CD14-positive monocyte (primary cell): Measurements from ENCODE around the gene DENND2D. TPM values are rescaled to one million over a fixed set of nuclear protein-coding genes. Genes with fewer than 3 reads are reported as not detected.

ENCODE experiments used
- DNase-seq, 3 donors: peaks; one replicate each; pipeline ENCODE4 v3.0.0-alpha.2; 2011 to 2022
- H2AFZ ChIP-seq: 2 replicates; pipeline ENCODE4 v1.6.0; 2012; ENCODE audit warnings: mild to moderate bottlenecking, low read depth, low read length, inconsistent platforms; ENCODE audit not compliant: insufficient read depth, poor library complexity, severe bottlenecking
- H3K27ac ChIP-seq, 2 donors: 1 replicate in 1 of 2; 2 replicates in 1 of 2; pipeline ENCODE4 v1.5.1; 2012 to 2013; ENCODE audit warnings: low read length in 2 of 2, control low read depth in 1 of 2, inconsistent platforms in 1 of 2, low read depth in 1 of 2, mild to moderate bottlenecking in 1 of 2
- H3K27me3 ChIP-seq, 2 donors: one replicate each; pipeline versions ENCODE4 v1.6.0 to v1.6.1; 2011 to 2013; ENCODE audit warnings: low read length in 2 of 2; ENCODE audit not compliant: control insufficient read depth in 2 of 2, insufficient read depth in 2 of 2
- H3K36me3 ChIP-seq, 2 donors: replicated peaks in 1 of 2; 1 replicate in 1 of 2; 2 replicates in 1 of 2; pipeline versions ENCODE4 v1.5.1 to v1.6.1; 2012 to 2013; ENCODE audit warnings: low read length in 2 of 2, control low read depth in 1 of 2, inconsistent platforms in 1 of 2, mild to moderate bottlenecking in 1 of 2; ENCODE audit not compliant: insufficient read depth in 2 of 2, control insufficient read depth in 1 of 2
- H3K4me1 ChIP-seq, 2 donors: 1 replicate in 1 of 2; 2 replicates in 1 of 2; pipeline versions ENCODE4 v1.5.1 to v1.6.1; 2012 to 2013; ENCODE audit warnings: low read length in 2 of 2, control low read depth in 1 of 2, inconsistent platforms in 1 of 2, mild to moderate bottlenecking in 1 of 2, moderate library complexity in 1 of 2; ENCODE audit not compliant: insufficient read depth in 2 of 2, control insufficient read depth in 1 of 2
- H3K4me2 ChIP-seq: replicated peaks from 2 replicates; pipeline ENCODE3; 2012; ENCODE audit warnings: low read length, moderate library complexity, mild to moderate bottlenecking; ENCODE audit not compliant: poor library complexity, severe bottlenecking; ENCODE audit errors: extremely low read depth
- H3K4me3 ChIP-seq, 3 experiments: fragments of 200-600 bp in 1 of 3; sonication (generic) in 1 of 3; replicated peaks in 1 of 3; 1 replicate in 2 of 3; 2 replicates in 1 of 3; pipeline ENCODE4 v1.5.1; 2011 to 2013; ENCODE audit warnings: low read length in 3 of 3, mild to moderate bottlenecking in 3 of 3, control low read depth in 2 of 3, low read depth in 2 of 3, inconsistent platforms in 1 of 3, moderate library complexity in 1 of 3
- H3K79me2 ChIP-seq: 2 replicates; pipeline ENCODE4 v1.6.0; 2012; ENCODE audit warnings: mild to moderate bottlenecking, control low read depth, inconsistent platforms, low read length, moderate library complexity; ENCODE audit not compliant: insufficient read depth
- H3K9ac ChIP-seq: 2 replicates; pipeline ENCODE4 v1.6.0; 2017; ENCODE audit warnings: low read length, mild to moderate bottlenecking; ENCODE audit not compliant: insufficient read depth, poor library complexity, severe bottlenecking
- H3K9me3 ChIP-seq, 2 donors: replicated peaks in 1 of 2; 1 replicate in 1 of 2; 2 replicates in 1 of 2; pipeline versions ENCODE4 v1.5.1 to v1.6.1; 2012 to 2013; ENCODE audit warnings: low read length in 2 of 2, control low read depth in 1 of 2; ENCODE audit not compliant: control insufficient read depth in 1 of 2, insufficient read depth in 1 of 2
- H4K20me1 ChIP-seq: 2 replicates; pipeline ENCODE4 v1.6.0; 2012; ENCODE audit warnings: mild to moderate bottlenecking, low read length, control low read depth, moderate library complexity; ENCODE audit not compliant: insufficient read depth
- H3K27ac Mint-ChIP-seq, 7 donors: one replicate each; pipeline ENCODE4 v1.8.0; 2020; ENCODE audit warnings: mild to moderate bottlenecking in 7 of 7, mixed read lengths in 7 of 7, moderate library complexity in 6 of 7, inconsistent platforms in 2 of 7
- H3K27me3 Mint-ChIP-seq, 3 donors: one replicate each; pipeline ENCODE4 v1.8.0; 2021 to 2022; ENCODE audit warnings: low read depth in 3 of 3, mild to moderate bottlenecking in 3 of 3, mixed read lengths in 3 of 3, moderate library complexity in 3 of 3, inconsistent platforms in 1 of 3
- H3K36me3 Mint-ChIP-seq, 2 donors: one replicate each; pipeline ENCODE4 v1.8.0; 2020; ENCODE audit warnings: mixed read lengths in 2 of 2, inconsistent platforms in 1 of 2, mild to moderate bottlenecking in 1 of 2
- H3K4me1 Mint-ChIP-seq: one replicate; pipeline ENCODE4 v1.8.0; 2020; ENCODE audit warnings: mild to moderate bottlenecking, mixed read lengths
- H3K4me3 Mint-ChIP-seq, 2 donors: one replicate each; pipeline ENCODE4 v1.8.0; 2020; ENCODE audit warnings: mild to moderate bottlenecking in 2 of 2, mixed read lengths in 2 of 2, moderate library complexity in 1 of 2
- H3K9me3 Mint-ChIP-seq, 7 donors: one replicate each; pipeline ENCODE4 v1.8.0; 2020 to 2022; ENCODE audit warnings: mixed read lengths in 7 of 7, mild to moderate bottlenecking in 6 of 7, moderate library complexity in 6 of 7, inconsistent platforms in 2 of 7
- WGBS: methylation state at CpG from one replicate; pipeline ENCODE4 v1.1.5; 2013; ENCODE audit warnings: missing lambda C conversion rate; ENCODE audit not compliant: insufficient coverage; 5-methylcytosine and 5-hydroxymethylcytosine counted together
- intact Hi-C, 2 donors: fragments of 100-400 bp; cut with micrococcal nuclease; formaldehyde crosslinking; loops; one replicate each; pipeline versions ENCODE4 v1.15.0 to v1.15.1; 2023
- polyA plus RNA-seq, 3 donors: library from polyadenylated mRNA; depleted of rRNA in 1 of 3; unstranded in 2 of 3; stranded (reverse) in 1 of 3; fragments of 300-500 nt in 2 of 3; fragments of >200 nt in 1 of 3; fragmentation: Illumina TruSeq in 2 of 3; gene quantifications; 1 replicate in 2 of 3; 2 replicates in 1 of 3; pipeline ENCODE4 v1.2.3, GENCODE V29; 2012 to 2021
- TF ChIP-seq, protein P1 (sequence below): fragments of 200-600 bp; IDR thresholded peaks from one replicate; pipeline ENCODE4 v1.8.0; 2022; ENCODE audit warnings: antibody characterized with exemption, mild to moderate bottlenecking

Gene DENND2D
- polyA plus RNA-seq, 3 donors: 19.1 to 24.0 (median 22.4) TPM

GRCh38 chr1:111172463-111172862 lies 28.0 kb downstream of the DENND2D start:
- Mint-ChIP-seq H3K27ac (peak overlapping the region in 2 of 7 donors; percentile 43 to 62), H3K36me3 (peaks cover 77 to 81% of the 10 kb centered on the region in 2 donors), H3K27me3 (no peaks in the 10 kb centered on the region), H3K9me3 (peaks cover 0 to 2% (median 0%) of the 10 kb centered on the region in 7 donors), H3K4me1 (no peaks in the 10 kb centered on the region), H3K4me3 (no peak overlapping the region)
- Histone ChIP-seq H4K20me1 (peaks cover 48% of the 10 kb centered on the region), H3K4me3 (no peak overlapping the region), H3K4me2 (no peak overlapping the region), H3K27ac (no peak overlapping the region), H3K36me3 (peaks cover 92 to 99% of the 10 kb centered on the region in 2 donors), H3K27me3 (no peaks in the 10 kb centered on the region), H3K9ac (no peak overlapping the region), H3K9me3 (no peaks in the 10 kb centered on the region), H3K79me2 (peaks cover 12% of the 10 kb centered on the region), H3K4me1 (no peaks in the 10 kb centered on the region), H2AFZ (no peak overlapping the region)
- no peak for DNase-seq
- TF ChIP-seq, protein P1, sequence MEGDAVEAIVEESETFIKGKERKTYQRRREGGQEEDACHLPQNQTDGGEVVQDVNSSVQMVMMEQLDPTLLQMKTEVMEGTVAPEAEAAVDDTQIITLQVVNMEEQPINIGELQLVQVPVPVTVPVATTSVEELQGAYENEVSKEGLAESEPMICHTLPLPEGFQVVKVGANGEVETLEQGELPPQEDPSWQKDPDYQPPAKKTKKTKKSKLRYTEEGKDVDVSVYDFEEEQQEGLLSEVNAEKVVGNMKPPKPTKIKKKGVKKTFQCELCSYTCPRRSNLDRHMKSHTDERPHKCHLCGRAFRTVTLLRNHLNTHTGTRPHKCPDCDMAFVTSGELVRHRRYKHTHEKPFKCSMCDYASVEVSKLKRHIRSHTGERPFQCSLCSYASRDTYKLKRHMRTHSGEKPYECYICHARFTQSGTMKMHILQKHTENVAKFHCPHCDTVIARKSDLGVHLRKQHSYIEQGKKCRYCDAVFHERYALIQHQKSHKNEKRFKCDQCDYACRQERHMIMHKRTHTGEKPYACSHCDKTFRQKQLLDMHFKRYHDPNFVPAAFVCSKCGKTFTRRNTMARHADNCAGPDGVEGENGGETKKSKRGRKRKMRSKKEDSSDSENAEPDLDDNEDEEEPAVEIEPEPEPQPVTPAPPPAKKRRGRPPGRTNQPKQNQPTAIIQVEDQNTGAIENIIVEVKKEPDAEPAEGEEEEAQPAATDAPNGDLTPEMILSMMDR: no peak
- intact Hi-C loops: no loop called here

GRCh38 chr1:111164151-111164550 lies 36.3 kb downstream of the DENND2D start:
- no peaks in the 10 kb centered on the region for H3K9me3 ChIP-seq
- H3K27me3 Mint-ChIP-seq: no peaks in the 10 kb centered on the region
- intact Hi-C loops: no loop called here
- peaks cover 72% of the 10 kb centered on the region for H4K20me1 ChIP-seq
- H3K27ac Mint-ChIP-seq: peak overlapping the region in 3 of 7 donors; percentile 25 to 61 (median 44)
- no peak for DNase-seq
- H3K4me1 Mint-ChIP-seq: no peaks in the 10 kb centered on the region
- peaks cover 0 to 2% (median 0%) of the 10 kb centered on the region in 7 donors for H3K9me3 Mint-ChIP-seq
- H2AFZ ChIP-seq: no peak overlapping the region
- no peaks in the 10 kb centered on the region for H3K4me1 ChIP-seq
- peaks cover 81 to 97% of the 10 kb centered on the region in 2 donors for H3K36me3 ChIP-seq
- H3K27ac ChIP-seq: no peak overlapping the region
- H3K4me3 ChIP-seq: no peak overlapping the region
- TF ChIP-seq, protein P1: no peak
- no peak overlapping the region for H3K9ac ChIP-seq
- H3K36me3 Mint-ChIP-seq: peaks cover 62 to 73% of the 10 kb centered on the region in 2 donors
- H3K79me2 ChIP-seq: peaks cover 38% of the 10 kb centered on the region
- H3K4me3 Mint-ChIP-seq: no peak overlapping the region
- no peak overlapping the region for H3K4me2 ChIP-seq
- WGBS: 100% methylated on average over 2 of the region's 2 CpGs
- no peaks in the 10 kb centered on the region for H3K27me3 ChIP-seq
